ENCODE data around the gene ULK4.

The ULK4 gene

DNA sequence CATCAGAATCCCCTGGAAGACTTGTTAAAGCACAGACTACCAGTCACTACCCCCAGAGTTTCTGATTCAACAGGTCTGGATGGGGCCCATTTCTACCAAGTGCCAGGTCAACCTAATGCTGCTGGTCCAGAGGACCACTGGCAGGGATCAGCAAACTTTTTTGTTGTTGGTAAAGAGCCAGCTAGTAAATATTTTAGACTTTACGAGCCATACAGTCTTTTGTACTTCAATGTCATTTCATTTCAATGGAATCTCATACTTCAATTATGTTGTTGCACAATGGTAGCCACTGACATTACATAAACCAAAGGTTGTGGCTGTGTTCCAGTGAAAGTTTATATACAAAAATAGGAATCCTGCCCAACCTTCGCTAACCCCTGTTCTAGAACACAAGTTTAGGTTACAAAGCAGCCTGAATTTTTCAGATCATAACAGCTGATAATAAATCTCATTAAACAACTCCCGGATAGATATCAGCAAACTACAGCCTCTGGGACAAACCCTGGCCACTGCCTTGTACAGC lies 28.7 kb downstream of the ULK4 start:
- TF ChIP-seq, protein P1, sequence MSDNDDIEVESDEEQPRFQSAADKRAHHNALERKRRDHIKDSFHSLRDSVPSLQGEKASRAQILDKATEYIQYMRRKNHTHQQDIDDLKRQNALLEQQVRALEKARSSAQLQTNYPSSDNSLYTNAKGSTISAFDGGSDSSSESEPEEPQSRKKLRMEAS (IDR thresholded peaks at IDR 0.05; ENCODE audit: low read depth, low read length): no peak
- TF ChIP-seq POLR2A (IDR thresholded peaks at IDR 0.05; ENCODE audit: extremely low read depth, insufficient read length) (no peak), MYC (IDR thresholded peaks at IDR 0.05; ENCODE audit: low read depth, low read length) (no peak), CTCF (IDR thresholded peaks at IDR 0.05; ENCODE audit: low read depth, low read length) (no peak)
- no peak overlapping the region for H3K4me3 ChIP-seq (ENCODE audit: low read depth, low read length)
- no peak for DNase-seq (ENCODE audit: low read depth)

GRCh38 chr3:41932464-41932863 lies 29.4 kb downstream of the ULK4 start:
- no peak for DNase-seq (ENCODE audit: low read depth)
- no peak overlapping the region for H3K4me3 ChIP-seq (ENCODE audit: low read depth, low read length)
- TF ChIP-seq CTCF (IDR thresholded peaks at IDR 0.05; ENCODE audit: low read depth, low read length) (no peak), POLR2A (IDR thresholded peaks at IDR 0.05; ENCODE audit: extremely low read depth, insufficient read length) (no peak), MYC (IDR thresholded peaks at IDR 0.05; ENCODE audit: low read depth, low read length) (no peak)
- TF ChIP-seq, protein P1 (IDR thresholded peaks at IDR 0.05; ENCODE audit: low read depth, low read length): no peak

GRCh38 chr3:41920406-41920965 lies 41.4 kb downstream of the ULK4 start:
- DNase-seq (ENCODE audit: low read depth): no peak
- no peak overlapping the region for H3K4me3 ChIP-seq (ENCODE audit: low read depth, low read length)
- TF ChIP-seq MYC (IDR thresholded peaks at IDR 0.05; ENCODE audit: low read depth, low read length) (no peak), CTCF (IDR thresholded peaks at IDR 0.05; ENCODE audit: low read depth, low read length) (no peak), POLR2A (IDR thresholded peaks at IDR 0.05; ENCODE audit: extremely low read depth, insufficient read length) (no peak)
- TF ChIP-seq, protein P1 (IDR thresholded peaks at IDR 0.05; ENCODE audit: low read depth, low read length): no peak

- DNase-seq (ENCODE audit: low read depth): no peak
- TF ChIP-seq POLR2A (IDR thresholded peaks at IDR 0.05; ENCODE audit: extremely low read depth, insufficient read length): no peak
- no peak for TF ChIP-seq CTCF (IDR thresholded peaks at IDR 0.05; ENCODE audit: low read depth, low read length)
- TF ChIP-seq MYC (IDR thresholded peaks at IDR 0.05; ENCODE audit: low read depth, low read length): no peak
- TF ChIP-seq, protein P1 (IDR thresholded peaks at IDR 0.05; ENCODE audit: low read depth, low read length): no peak
These were observed 46.5 kb downstream of the ULK4 start for GRCh38 chr3:41915353-41915752.

GRCh38 chr3:41912280-41912679 lies 49.6 kb downstream of the ULK4 start:
- DNase-seq (ENCODE audit: low read depth): no peak
- TF ChIP-seq POLR2A (IDR thresholded peaks at IDR 0.05; ENCODE audit: extremely low read depth, insufficient read length) (no peak), CTCF (IDR thresholded peaks at IDR 0.05; ENCODE audit: low read depth, low read length) (no peak), MYC (IDR thresholded peaks at IDR 0.05; ENCODE audit: low read depth, low read length) (no peak)
- TF ChIP-seq, protein P1 (IDR thresholded peaks at IDR 0.05; ENCODE audit: low read depth, low read length): no peak
- H3K4me3 ChIP-seq (ENCODE audit: low read depth, low read length): no peak overlapping the region

More at GRCh38 chr3:41915353-41915752, 46.5 kb downstream of the ULK4 start:
- H3K4me3 ChIP-seq (ENCODE audit: low read depth, low read length): no peak overlapping the region

Measured in NB4 (cell line).